Uterus (tissue), 4 donors: Measurements from ENCODE around the gene EXOC4. TPM values are rescaled to one million over a fixed set of nuclear protein-coding genes. Genes with fewer than 3 reads are reported as not detected.

Experiments used
- DNase-seq, 2 donors: peaks; one replicate each; pipeline ENCODE4 v3.0.0-alpha.2; 2019 to 2020
- H3K27ac ChIP-seq, 2 donors: fragments of 200-600 bp; sonication (generic); 1 replicate in 1 of 2; 2 replicates in 1 of 2; pipeline ENCODE4 v1.5.1; 2016 to 2018
- H3K27me3 ChIP-seq, 2 donors: fragments of 200-600 bp; sonication (generic); one replicate each; pipeline ENCODE4 v1.5.1; 2018 to 2019; ENCODE audit warnings: control low read depth in 1 of 2
- H3K36me3 ChIP-seq, 2 donors: fragments of 200-600 bp; sonication (generic); one replicate each; pipeline ENCODE4 v1.5.1; 2019; ENCODE audit warnings: control low read depth in 1 of 2
- H3K4me1 ChIP-seq, 2 donors: fragments of 200-600 bp; sonication (generic); one replicate each; pipeline ENCODE4 v1.5.1; 2018 to 2019; ENCODE audit warnings: control low read depth in 1 of 2
- H3K4me3 ChIP-seq, 2 donors: fragments of 200-600 bp; sonication (generic); 1 replicate in 1 of 2; 2 replicates in 1 of 2; pipeline ENCODE4 v1.5.1; 2018 to 2019; ENCODE audit warnings: mild to moderate bottlenecking in 1 of 2
- H3K9me3 ChIP-seq, 2 donors: fragments of 200-600 bp; sonication (generic); one replicate each; pipeline ENCODE4 v1.5.1; 2019; ENCODE audit warnings: control low read depth in 1 of 2
- CTCF ChIP-seq, 4 experiments: fragments of 200-600 bp in 2 of 4; fragments of 450-650 bp in 2 of 4; sonication (generic) in 2 of 4; IDR thresholded peaks; one replicate each; pipeline ENCODE4 v1.5.1; 2016 to 2019; ENCODE audit warnings: antibody characterized with exemption in 4 of 4, mild to moderate bottlenecking in 2 of 4, moderate library complexity in 1 of 4
- POLR2A ChIP-seq, 2 donors: fragments of 450-650 bp; IDR thresholded peaks; one replicate each; pipeline ENCODE4 v1.6.1; 2016; ENCODE audit warnings: antibody characterized with exemption in 2 of 2, mild to moderate bottlenecking in 1 of 2, moderate library complexity in 1 of 2
- intact Hi-C: fragments of 100-400 bp; cut with DNase I; formaldehyde crosslinking; loops from one replicate; pipeline ENCODE4 v1.15.1; 2023; ENCODE audit warnings: low total_unique reads
- total RNA-seq, 4 donors: library from RNA; depleted of rRNA in 3 of 4; stranded (reverse); fragments of >200 nt in 3 of 4; gene quantifications; one replicate each; pipeline versions ENCODE4 v1.1.0 to v1.2.4, GENCODE V29; 2014 to 2023
- donor health status: DM: yes; HTN: yes; CAD: no.

EXOC4 gene
- total RNA-seq, 4 donors from 2014 or later, result 27.2 to 126 (median 65.4) TPM

GRCh38 chr7:133246558-133246957 lies 6.3 kb upstream of the EXOC4 start:
- intact Hi-C loops, result no loop called here
- no peaks in the 10 kb centered on the region for H3K36me3 ChIP-seq
- no peaks in the 10 kb centered on the region for H3K4me1 ChIP-seq
- TF ChIP-seq CTCF (IDR thresholded peaks at IDR 0.05), result no peak
- H3K9me3 ChIP-seq, result no peaks in the 10 kb centered on the region
- H3K27ac ChIP-seq, result no peak overlapping the region
- H3K27me3 ChIP-seq, result no peaks in the 10 kb centered on the region
- H3K4me3 ChIP-seq, result no peak overlapping the region
- DNase-seq, result no peak

- no peaks in the 10 kb centered on the region for H3K27me3 ChIP-seq
- TF ChIP-seq POLR2A (IDR thresholded peaks at IDR 0.05), result no peak
- no peaks in the 10 kb centered on the region for H3K9me3 ChIP-seq
- no peaks in the 10 kb centered on the region for H3K4me1 ChIP-seq
- no peak overlapping the region for H3K4me3 ChIP-seq
- DNase-seq, result no peak
- no peaks in the 10 kb centered on the region for H3K36me3 ChIP-seq
- H3K27ac ChIP-seq, result no peak overlapping the region
- intact Hi-C loops, result no loop called here
These were observed 4.0 kb upstream of the EXOC4 start for GRCh38 chr7:133248901-133249300.

GRCh38 chr7:133252506-133252857 lies 396 bp upstream of the EXOC4 start:
- intact Hi-C loops, result no loop called here

GRCh38 chr7:133253519-133253875 lies 619 bp downstream of the EXOC4 start:
- Histone ChIP-seq H3K27me3 (no peaks in the 10 kb centered on the region), H3K9me3 (no peaks in the 10 kb centered on the region), H3K4me1 (no peaks in the 10 kb centered on the region), H3K4me3 (peak overlapping the region; percentile 97 to 98), H3K36me3 (no peaks in the 10 kb centered on the region), H3K27ac (peak overlapping the region; percentile 88 to 91)
- intact Hi-C loops, result no loop called here
- DNase-seq, result no peak
- TF ChIP-seq POLR2A (IDR thresholded peaks at IDR 0.05), result no peak
- no peak for TF ChIP-seq CTCF (IDR thresholded peaks at IDR 0.05)

More at GRCh38 chr7:133252506-133252857, 396 bp upstream of the EXOC4 start:
- no peaks in the 10 kb centered on the region for H3K9me3 ChIP-seq
- H3K27ac ChIP-seq, result no peak overlapping the region
- no peaks in the 10 kb centered on the region for H3K4me1 ChIP-seq
- H3K4me3 ChIP-seq, result no peak overlapping the region
- no peak for DNase-seq
- no peaks in the 10 kb centered on the region for H3K36me3 ChIP-seq
- TF ChIP-seq POLR2A (IDR thresholded peaks at IDR 0.05) (no peak), CTCF (IDR thresholded peaks at IDR 0.05) (no peak)
- H3K27me3 ChIP-seq, result no peaks in the 10 kb centered on the region

- intact Hi-C loops, result no loop called here
- Histone ChIP-seq H3K9me3 (no peaks in the 10 kb centered on the region), H3K27me3 (no peaks in the 10 kb centered on the region), H3K4me1 (no peaks in the 10 kb centered on the region), H3K27ac (no peak overlapping the region), H3K36me3 (no peaks in the 10 kb centered on the region), H3K4me3 (no peak overlapping the region)
- DNase-seq, result no peak
- TF ChIP-seq CTCF (IDR thresholded peaks at IDR 0.05) (no peak), POLR2A (IDR thresholded peaks at IDR 0.05) (no peak)
These were observed 2.6 kb downstream of the EXOC4 start for GRCh38 chr7:133255486-133255885.

- H3K4me3 ChIP-seq, result no peak overlapping the region
- H3K27ac ChIP-seq, result no peak overlapping the region
- no peak for TF ChIP-seq CTCF (IDR thresholded peaks at IDR 0.05)
- TF ChIP-seq POLR2A (IDR thresholded peaks at IDR 0.05), result no peak
- intact Hi-C loops, result no loop called here
- no peaks in the 10 kb centered on the region for H3K9me3 ChIP-seq
- no peaks in the 10 kb centered on the region for H3K4me1 ChIP-seq
- no peaks in the 10 kb centered on the region for H3K36me3 ChIP-seq
- no peaks in the 10 kb centered on the region for H3K27me3 ChIP-seq
- no peak for DNase-seq
These were observed 5.3 kb downstream of the EXOC4 start for GRCh38 chr7:133258174-133258573.
